ENCODE results near the gene DHX40. TPM values are rescaled to one million over a fixed set of nuclear protein-coding genes. Genes with fewer than 3 reads are reported as not detected.
"Not testable (repeated sequence)": the region's sequence is repeated elsewhere in the genome, so short reads cannot be mapped to it uniquely, and the experiment has no call there.

Gene DHX40
- total RNA-seq, 1 donor from 2014 or later = 53.9 TPM

GRCh38 chr17:59631276-59631675 lies 65.9 kb downstream of the DHX40 start:
- no peak for DNase-seq

GRCh38 chr17:59632398-59632797 lies 67.0 kb downstream of the DHX40 start:
- no peak for DNase-seq

- DNase-seq = no peak
Observed at GRCh38 chr17:59633658-59634359, 68.4 kb downstream of the DHX40 start.

- peak; percentile 53 for DNase-seq
Observed at GRCh38 chr17:59634632-59635541, 69.5 kb downstream of the DHX40 start.

DNA sequence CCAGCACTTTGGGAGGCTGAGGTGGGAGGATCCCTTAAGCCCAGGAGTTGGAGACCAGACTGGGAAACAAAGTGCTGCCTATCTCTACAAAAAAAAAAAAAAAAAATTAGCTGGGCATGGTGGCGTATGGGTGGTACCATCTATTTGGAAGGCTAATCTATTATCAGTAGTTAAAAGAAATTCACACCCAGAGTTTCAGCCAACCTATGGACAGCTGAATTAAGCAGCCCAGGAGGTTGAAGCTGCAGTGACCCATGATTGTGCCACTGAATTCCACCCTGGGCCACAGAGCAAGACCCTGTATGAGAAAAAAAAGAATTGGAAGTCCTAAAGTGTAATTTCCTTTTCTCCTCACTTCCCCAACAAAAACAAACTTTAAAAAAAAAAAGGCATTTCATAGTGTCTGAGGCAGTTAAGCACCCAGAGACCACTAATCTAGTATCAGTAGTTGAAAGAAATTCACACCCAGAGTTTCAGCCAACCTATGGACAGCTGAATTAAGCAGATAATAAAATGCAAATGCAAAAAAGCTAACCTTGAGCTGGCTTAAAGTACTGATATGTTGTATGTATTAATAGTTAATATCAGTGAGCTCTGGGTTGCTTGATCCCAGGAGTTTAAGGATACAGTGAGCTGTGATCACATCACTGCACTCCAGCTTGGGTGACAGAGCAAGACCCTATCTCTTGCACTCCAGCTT lies 72.4 kb downstream of the DHX40 start:
- no peak for DNase-seq

- DNase-seq = no peak
Observed at GRCh38 chr17:59638553-59638952, 73.1 kb downstream of the DHX40 start.

GRCh38 chr17:59641799-59642484 lies 76.5 kb downstream of the DHX40 start:
- DNase-seq = no peak

GRCh38 chr17:59642565-59642964 lies 77.2 kb downstream of the DHX40 start:
- DNase-seq = no peak

DNA sequence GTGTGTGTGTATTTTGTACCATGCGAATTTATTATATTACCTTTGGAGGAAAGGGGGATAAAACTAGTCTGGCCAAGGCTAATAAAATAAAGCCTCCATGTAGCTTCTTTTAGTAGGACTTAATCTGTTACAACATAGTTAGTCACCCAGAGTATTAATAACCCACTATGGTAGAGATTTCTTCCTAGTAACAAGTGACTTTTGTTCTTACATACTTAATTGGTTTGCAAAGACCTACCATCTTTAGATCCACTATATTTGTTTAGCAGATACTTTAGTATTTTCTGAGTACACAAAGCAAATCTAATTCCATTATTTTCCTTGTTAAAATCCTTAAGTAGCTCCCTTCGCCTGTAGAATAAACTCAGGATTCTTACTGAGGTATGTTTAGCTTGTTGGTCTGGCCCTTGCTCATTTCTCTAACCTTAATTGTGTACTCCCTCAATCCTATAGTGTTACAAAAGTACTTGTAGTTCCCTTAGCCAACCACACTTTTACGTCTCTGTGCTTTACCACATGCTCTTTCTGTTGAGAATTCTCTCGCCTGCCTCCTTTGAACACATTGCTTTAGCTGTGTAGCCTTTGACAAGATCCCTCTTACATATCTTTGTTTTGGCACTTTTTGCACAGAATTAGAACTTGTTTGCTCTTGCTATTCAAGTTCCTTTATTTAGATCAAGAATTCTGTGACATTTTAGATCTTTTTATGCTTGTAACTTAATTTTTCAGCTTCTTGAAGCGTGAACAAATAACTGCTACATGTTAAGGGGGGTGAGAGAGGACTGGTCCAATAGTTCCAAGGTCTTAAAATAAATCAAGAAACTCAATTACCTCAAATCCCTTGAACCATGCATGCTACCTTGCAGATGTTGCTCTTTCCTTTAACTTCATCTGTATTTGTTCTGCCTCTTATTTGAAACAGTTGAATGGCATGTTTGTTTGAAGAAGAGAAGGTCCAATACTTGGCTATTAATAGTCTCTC lies 78.0 kb downstream of the DHX40 start:
- DNase-seq = no peak

- DNase-seq = no peak
Observed at GRCh38 chr17:59647288-59647687, 81.9 kb downstream of the DHX40 start.

DNA sequence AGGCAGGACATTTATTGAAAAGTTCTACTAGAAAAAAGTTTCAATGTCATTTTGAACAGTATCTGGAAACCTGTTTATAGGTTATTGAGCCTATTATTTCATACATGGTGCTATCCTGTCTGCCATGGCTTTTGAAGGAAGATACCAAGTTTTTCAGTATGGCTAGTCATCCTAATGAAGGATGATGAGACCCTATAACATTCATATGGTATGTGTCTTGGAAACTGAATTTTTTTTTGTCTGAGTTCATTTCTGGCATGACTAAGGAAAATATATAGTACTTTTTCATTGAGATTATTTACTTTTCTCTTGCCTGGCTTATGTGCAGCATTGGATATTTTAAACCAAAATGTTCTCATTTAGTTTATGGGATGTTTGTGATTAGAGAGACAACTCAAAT lies 84.5 kb downstream of the DHX40 start:
- DNase-seq = no peak

GRCh38 chr17:59650642-59651041 lies 85.2 kb downstream of the DHX40 start:
- no peak for DNase-seq

DNA sequence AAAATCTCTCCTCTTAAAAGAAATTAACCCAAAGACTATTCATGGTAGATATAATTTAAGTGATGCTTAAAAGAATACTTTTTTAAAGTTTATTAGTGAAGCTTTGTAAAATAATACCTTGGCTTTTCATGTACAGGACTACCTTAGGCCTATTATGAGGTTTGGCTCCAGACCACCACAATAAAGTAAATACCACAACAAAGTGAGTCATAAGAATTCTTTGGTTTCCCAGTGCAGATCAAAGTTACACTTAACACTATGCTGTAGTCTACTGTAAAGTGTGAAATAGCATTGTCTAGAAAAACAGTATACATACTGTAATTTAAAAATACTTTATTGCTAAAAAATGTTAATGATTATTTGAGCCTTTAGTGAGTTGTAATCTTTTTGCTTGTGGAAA lies 85.9 kb downstream of the DHX40 start:
- DNase-seq = no peak

DNA sequence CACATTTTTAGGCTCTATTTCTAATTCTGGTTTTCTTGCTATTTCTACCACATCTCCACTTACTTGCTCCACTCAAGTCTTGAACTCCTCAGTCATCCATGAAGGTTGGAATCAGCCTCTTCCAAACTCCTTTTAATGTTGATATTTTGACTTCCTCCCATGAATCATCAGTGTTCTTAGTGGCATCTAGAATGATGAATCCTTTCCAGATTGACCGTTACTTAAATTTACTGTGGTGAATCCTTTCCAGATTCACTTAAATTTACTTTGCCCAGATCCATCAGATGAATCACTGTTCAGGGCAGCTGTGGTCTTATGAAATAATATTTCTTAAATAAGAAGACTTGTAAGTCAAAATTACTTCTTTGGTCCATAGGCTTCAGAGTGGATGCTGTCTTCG lies 86.7 kb downstream of the DHX40 start:
- DNase-seq = no peak

DNA sequence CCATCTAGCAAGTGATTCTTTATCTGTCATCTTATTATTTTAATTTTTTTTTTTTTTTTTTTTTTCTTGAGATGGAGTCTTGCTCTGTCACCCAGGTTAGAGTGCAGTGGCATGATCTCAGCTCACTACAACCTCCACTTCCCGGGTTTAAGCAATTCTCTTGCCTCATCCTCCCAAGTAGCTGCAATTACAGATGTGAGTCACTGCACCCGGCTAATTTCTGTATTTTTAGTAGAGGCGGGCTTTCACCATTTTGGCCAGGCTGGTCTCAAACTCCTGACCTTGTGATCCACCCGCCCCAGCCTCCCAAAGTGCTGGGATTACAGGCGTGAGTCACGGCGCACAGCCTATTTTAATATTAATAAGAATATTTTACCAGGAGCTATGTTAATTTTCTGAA lies 91.2 kb downstream of the DHX40 start:
- DNase-seq = not testable (repeated sequence)

Small RNA genes within 50 kb of the gene (small RNA-seq; reads per million reads assigned to genes)
- gene RNU4-13P (ENCODE audit: low replicate concordance) = 0.24 reads per million, percentile 10 among the genes with 10 or more reads in this experiment

Other genes starting within 250 kb of the DHX40 start
- gene YPEL2, start 234.0 kb upstream of the DHX40 start, total RNA-seq = 25.4 TPM
- 255 TPM for gene CLTC, start 54.3 kb downstream of the DHX40 start, total RNA-seq
- gene PTRH2, start 141.8 kb downstream of the DHX40 start, total RNA-seq = 19.4 TPM
- 203 TPM for gene VMP1, start 142.0 kb downstream of the DHX40 start, total RNA-seq